HepG2 (cell line): ENCODE data around the gene DNAJA3. TPM values are rescaled to one million over a fixed set of nuclear protein-coding genes. Genes with fewer than 3 reads are reported as not detected.

Experiments
- ATAC-seq: fragments of 200-7000 bp; cut with Tn5 transposase; 3 replicates; pipeline ENCODE4 v1.9.1; 2020; ENCODE audit warnings: mild to moderate bottlenecking, moderate library complexity
- BruUV-seq: library from RNA; stranded (reverse); fragments of 400-500 nt; replicated peaks from 2 replicates; lab custom pipeline; 2021; lab: Mats Ljungman, UMichigan
- CTCF ChIA-PET: fragments of 300-600 bp; formaldehyde crosslinking; extraction: SDS; loops from one replicate; lab custom pipeline; 2021; ENCODE audit warnings: low total read pairs, inconsistent platforms, low intra/inter-chr PET ratio; lab: Yijun Ruan, JAX
- POLR2A ChIA-PET: fragments of 350-600 bp; sonication (Branson Sonifier 250); formaldehyde crosslinking; loops from one replicate; lab custom pipeline; 2020; ENCODE audit warnings: antibody characterized with exemption, inconsistent platforms; lab: Yijun Ruan, JAX
- DNase-seq: peaks from one replicate; pipeline ENCODE4 v3.0.0-alpha.2; 2015; ENCODE audit warnings: low spot score
- FAIRE-seq: peaks from 3 replicates; lab custom pipeline; 2011; peaks lifted over from hg19 to GRCh38; lab: Jason Lieb, UNC
- H2AFZ ChIP-seq: one replicate; pipeline ENCODE4 v1.6.1; 2011; ENCODE audit warnings: low read length, inconsistent platforms
- H3K27ac ChIP-seq: fragments of 300-600 bp; 3 replicates; pipeline ENCODE4 v1.8.0; 2011; ENCODE audit warnings: mixed run types, mild to moderate bottlenecking, mixed read lengths, low read length, inconsistent platforms; ENCODE audit not compliant: insufficient read depth; ENCODE audit errors: extremely low read length
- H3K27me3 ChIP-seq, 2 experiments: fragments of 200-600 bp in 1 of 2; 2 replicates in 1 of 2; 3 replicates in 1 of 2; pipeline versions ENCODE4 v1.6.0 to v1.8.0; 2011; ENCODE audit warnings: low read length in 2 of 2, mild to moderate bottlenecking in 2 of 2, moderate library complexity in 2 of 2, inconsistent platforms in 1 of 2; ENCODE audit not compliant: insufficient read depth in 2 of 2, control insufficient read depth in 1 of 2
- H3K36me3 ChIP-seq, 2 experiments: fragments of 200-600 bp in 1 of 2; replicated peaks in 1 of 2; 2 replicates in 1 of 2; 3 replicates in 1 of 2; pipeline versions ENCODE4 v1.5.1 to v1.8.0; 2011; ENCODE audit warnings: low read length in 2 of 2, inconsistent platforms in 1 of 2; ENCODE audit not compliant: insufficient read depth in 2 of 2, control insufficient read depth in 1 of 2
- H3K4me1 ChIP-seq: 2 replicates; pipeline ENCODE4 v1.5.1; 2012; ENCODE audit warnings: low read length, inconsistent platforms; ENCODE audit not compliant: insufficient read depth
- H3K4me2 ChIP-seq: 2 replicates; pipeline ENCODE4 v1.6.0; 2011; ENCODE audit warnings: low read depth, low read length, inconsistent platforms
- H3K4me3 ChIP-seq, 3 experiments: fragments of 200-600 bp in 1 of 3; sonication (generic), shearing (Covaris generic) in 1 of 3; replicated peaks in 1 of 3; 2 replicates each; pipeline ENCODE4 v1.5.1; 2011 to 2016; ENCODE audit warnings: low read length in 3 of 3, inconsistent platforms in 2 of 3, low read depth in 2 of 3, mild to moderate bottlenecking in 2 of 3, control low read depth in 1 of 3, mixed read lengths in 1 of 3; ENCODE audit not compliant: insufficient read depth in 1 of 3
- H3K79me2 ChIP-seq: one replicate; pipeline ENCODE4 v1.6.1; 2011; ENCODE audit warnings: low read length, inconsistent platforms; ENCODE audit not compliant: insufficient read depth
- H3K9ac ChIP-seq: 2 replicates; pipeline ENCODE4 v1.6.0; 2011; ENCODE audit warnings: mild to moderate bottlenecking, low read depth, low read length, inconsistent platforms; ENCODE audit not compliant: insufficient read depth
- H3K9me3 ChIP-seq: 2 replicates; pipeline ENCODE4 v1.5.1; 2012; ENCODE audit warnings: mild to moderate bottlenecking, low read length
- H4K20me1 ChIP-seq: 2 replicates; pipeline ENCODE4 v1.6.0; 2011; ENCODE audit warnings: inconsistent platforms, mild to moderate bottlenecking, low read length, moderate library complexity; ENCODE audit not compliant: insufficient read depth
- BRD4 ChIP-seq: sonication (generic); formaldehyde crosslinking; IDR thresholded peaks from 2 replicates; pipeline ENCODE4 v1.4.0; 2020; ENCODE audit warnings: missing genetic modification reagents
- HNRNPH1 ChIP-seq: fragments of 200-400 bp; formaldehyde crosslinking; optimal IDR thresholded peaks from 2 replicates; pipeline ENCODE3; 2017; ENCODE audit warnings: mild to moderate bottlenecking, low read depth, low read length
- NFAT5 ChIP-seq: sonication (generic); formaldehyde crosslinking; IDR thresholded peaks from 2 replicates; pipeline ENCODE4 v1.4.0; 2020; ENCODE audit warnings: missing genetic modification reagents
- STAT5B ChIP-seq: sonication (generic); formaldehyde crosslinking; IDR thresholded peaks from 2 replicates; pipeline ENCODE4 v1.4.0; 2020; ENCODE audit warnings: missing genetic modification reagents
- STAT6 ChIP-seq: sonication (generic); formaldehyde crosslinking; IDR thresholded peaks from 2 replicates; pipeline ENCODE4 v1.4.0; 2020; ENCODE audit warnings: missing genetic modification reagents, mild to moderate bottlenecking, borderline replicate concordance
- ZBTB38 ChIP-seq: sonication (generic); formaldehyde crosslinking; IDR thresholded peaks from 2 replicates; pipeline ENCODE4 v1.5.1; 2020; ENCODE audit warnings: mild to moderate bottlenecking, missing genetic modification reagents
- ZNF615 ChIP-seq: sonication (generic); formaldehyde crosslinking; IDR thresholded peaks from 2 replicates; pipeline ENCODE4 v1.5.0; 2020; ENCODE audit warnings: mild to moderate bottlenecking, missing genetic modification reagents, borderline replicate concordance
- ZNF687 ChIP-seq: sonication (generic); formaldehyde crosslinking; IDR thresholded peaks from 2 replicates; pipeline ENCODE4 v1.5.1; 2020; ENCODE audit warnings: mild to moderate bottlenecking, missing genetic modification reagents, moderate library complexity
- WGBS: methylation state at CpG from one replicate; pipeline ENCODE4 v1.1.6; 2017; ENCODE audit warnings: low lambda C conversion rate; 5-methylcytosine and 5-hydroxymethylcytosine counted together
- in situ Hi-C: cut with HindIII; loops from 2 replicates; pipeline ENCODE4 v1.10.0; 2017; ENCODE audit warnings: low pct_unique_long_range_greater_than_20kb; ENCODE audit not compliant: extremely low pct_ligation_motif_present
- intact Hi-C: fragments of 100-400 bp; cut with micrococcal nuclease; formaldehyde crosslinking; loops from one replicate; pipeline ENCODE4 v1.10.0; 2022; ENCODE audit not compliant: unreplicated experiment
- polyA plus RNA-seq, 8 experiments: library from polyadenylated mRNA; depleted of rRNA in 3 of 8; stranded (reverse) in 7 of 8; unstranded in 1 of 8; fragments of >200 nt; fragmentation: Illumina TruSeq in 4 of 8; extraction: Trizol in 4 of 8; gene quantifications; 2 replicates each; pipeline versions ENCODE4 v1.2.1 to v1.2.3, GENCODE V29; 2011 to 2016; ENCODE audit warnings: low read depth in 4 of 8, missing spikeins in 1 of 8, mixed read lengths in 1 of 8; ENCODE audit not compliant: insufficient read depth in 1 of 8
- total RNA-seq, 5 experiments: library from RNA; depleted of rRNA; stranded (reverse); fragments of >200 nt; fragmentation: Illumina TruSeq; extraction: Trizol; gene quantifications; 2 replicates each; pipeline ENCODE4 v1.2.3, GENCODE V29; 2016; ENCODE audit warnings: low read depth in 1 of 5

DNAJA3 gene
- total and polyA plus RNA-seq, 2 of the 13 experiments (the other 11 are each of a cell fraction or from before 2014, with no cell fraction given) = 77.0 to 83.3 TPM

GRCh38 chr16:4475880-4476788, 50.5 kb downstream of the DNAJA3 start, which contains the start of gene HMOX2:
Gene HMOX2, plus strand, starts transcription at chr16:4476398. Its CDS starts 29,127 bp downstream, at chr16:4505525.
- 42% methylated on average over 10 of the region's 70 CpGs for WGBS
- ChIA-PET POLR2A (interaction anchor here (0.6 to 10.7 kb wide), 16 partner anchors 9 to 184 kb away, joined by 3 to 175 read pairs (median 5); partner anchors contain the start of genes CDIP1, CORO7 and UBALD1), CTCF (no interaction called here)
- H2AFZ ChIP-seq = peak within 1 kb of the TSS; percentile 80
- no peaks in the 10 kb centered on the region for H3K27me3 ChIP-seq
- H3K4me3 ChIP-seq = peak within 1 kb of the TSS; percentile 70 to 90 (median 75)
- H3K27ac ChIP-seq = peak within 1 kb of the TSS; percentile 78
- BruUV-seq = no TSS peak
- peaks cover 22% of the 10 kb centered on the region for H3K79me2 ChIP-seq
- peak; percentile 86 for DNase-seq
- H4K20me1 ChIP-seq = no peaks in the 10 kb centered on the region
- peak within 1 kb of the TSS; percentile 91 for H3K4me2 ChIP-seq
- H3K4me1 ChIP-seq = peaks cover 42% of the 10 kb centered on the region
- in situ Hi-C loops = no loop called here
- FAIRE-seq = peak; percentile 76
- ATAC-seq = peak; percentile 93
- no peaks in the 10 kb centered on the region for H3K36me3 ChIP-seq
- peak within 1 kb of the TSS; percentile 78 for H3K9ac ChIP-seq
- intact Hi-C loops = loop anchor here (5.0 kb wide), 1 partner anchor 49 kb away; the partner anchor contains the start of gene DNAJA3
- no peaks in the 10 kb centered on the region for H3K9me3 ChIP-seq
- TF ChIP-seq HNRNPH1 (no peak), STAT5B (CRISPR knock-in tag) (peak; percentile 60; the same call in 1 of the 2 replicates), STAT6 (CRISPR knock-in tag) (no peak; the same call in 1 of the 2 replicates), ZNF615 (CRISPR knock-in tag) (no peak), ZBTB38 (CRISPR knock-in tag) (peak; percentile 96), BRD4 (CRISPR knock-in tag) (0 out of 2 replicates have a peak, but pooled peaks have one; percentile 32), ZNF687 (peak; percentile 96), NFAT5 (no peak)
